Mucosa of stomach (tissue), 1 donor: ENCODE data around the gene TXNDC16.
"Not testable (repeated sequence)": the region's sequence is repeated elsewhere in the genome, so short reads cannot be mapped to it uniquely, and the experiment has no call there.

Experiments
- H3K27me3 ChIP-seq: one replicate; pipeline ENCODE4 v1.7.0; 2013; ENCODE audit warnings: mild to moderate bottlenecking, low read length; ENCODE audit not compliant: control insufficient read depth, insufficient read depth
- H3K36me3 ChIP-seq: one replicate; pipeline ENCODE4 v1.7.0; 2013; ENCODE audit warnings: low read length; ENCODE audit not compliant: control insufficient read depth, insufficient read depth
- H3K4me1 ChIP-seq: one replicate; pipeline ENCODE4 v1.7.0; 2013; ENCODE audit warnings: mild to moderate bottlenecking, low read length; ENCODE audit not compliant: control insufficient read depth, insufficient read depth
- H3K4me3 ChIP-seq: one replicate; pipeline ENCODE4 v1.7.0; 2013; ENCODE audit warnings: low read length
- H3K9ac ChIP-seq: one replicate; pipeline ENCODE4 v1.7.0; 2013; ENCODE audit warnings: mild to moderate bottlenecking, low read length, moderate library complexity
- H3K9me3 ChIP-seq: one replicate; pipeline ENCODE4 v1.7.0; 2013; ENCODE audit warnings: mild to moderate bottlenecking, low read length, moderate library complexity; ENCODE audit not compliant: control insufficient read depth
- donor health status: Pancreatic carcinoma.

TXNDC16 gene

GRCh38 chr14:52552063-52552988 lies at the start of gene TXNDC16, which contains the start of gene GPR137C:
TSS of gene TXNDC16 (minus strand) at chr14:52552505. CDS start at chr14:52543557, 8,948 bp downstream.
TSS of gene GPR137C (plus strand) at chr14:52552836. CDS start at chr14:52553148, 312 bp downstream.
- no peaks in the 10 kb centered on the region for H3K9me3 ChIP-seq
- peaks cover 18% of the 10 kb centered on the region for H3K4me1 ChIP-seq
- H3K9ac ChIP-seq = peak within 1 kb of the TSS; percentile 84
- H3K36me3 ChIP-seq = no peaks in the 10 kb centered on the region
- peak within 1 kb of the TSS; percentile 76 for H3K4me3 ChIP-seq
- no peaks in the 10 kb centered on the region for H3K27me3 ChIP-seq

- H3K9me3 ChIP-seq = no peaks in the 10 kb centered on the region
- H3K9ac ChIP-seq = no peak overlapping the region
- no peaks in the 10 kb centered on the region for H3K4me1 ChIP-seq
- H3K36me3 ChIP-seq = no peaks in the 10 kb centered on the region
- no peaks in the 10 kb centered on the region for H3K27me3 ChIP-seq
- no peak overlapping the region for H3K4me3 ChIP-seq
Measured at GRCh38 chr14:52599974-52600373, 47.7 kb upstream of the TXNDC16 start.

- Histone ChIP-seq H3K4me3 (no peak overlapping the region), H3K36me3 (no peaks in the 10 kb centered on the region), H3K27me3 (no peaks in the 10 kb centered on the region), H3K9me3 (no peaks in the 10 kb centered on the region), H3K4me1 (no peaks in the 10 kb centered on the region), H3K9ac (no peak overlapping the region)
Measured at GRCh38 chr14:52598568-52598967, 46.3 kb upstream of the TXNDC16 start.

GRCh38 chr14:52596861-52597260 lies 44.6 kb upstream of the TXNDC16 start:
- Histone ChIP-seq H3K36me3 (no peaks in the 10 kb centered on the region), H3K4me3 (no peak overlapping the region), H3K27me3 (no peaks in the 10 kb centered on the region), H3K9ac (no peak overlapping the region), H3K4me1 (no peaks in the 10 kb centered on the region), H3K9me3 (no peaks in the 10 kb centered on the region)

GRCh38 chr14:52596320-52596719 lies 44.0 kb upstream of the TXNDC16 start:
- H3K4me3 ChIP-seq = no peak overlapping the region
- no peaks in the 10 kb centered on the region for H3K9me3 ChIP-seq
- H3K9ac ChIP-seq = no peak overlapping the region
- no peaks in the 10 kb centered on the region for H3K27me3 ChIP-seq
- no peaks in the 10 kb centered on the region for H3K36me3 ChIP-seq
- no peaks in the 10 kb centered on the region for H3K4me1 ChIP-seq

GRCh38 chr14:52590318-52590717 lies 38.0 kb upstream of the TXNDC16 start:
- H3K36me3 ChIP-seq = no peaks in the 10 kb centered on the region
- H3K9me3 ChIP-seq = no peaks in the 10 kb centered on the region
- H3K9ac ChIP-seq = no peak overlapping the region
- no peaks in the 10 kb centered on the region for H3K27me3 ChIP-seq
- H3K4me1 ChIP-seq = no peaks in the 10 kb centered on the region
- H3K4me3 ChIP-seq = no peak overlapping the region

GRCh38 chr14:52589646-52590045 lies 37.3 kb upstream of the TXNDC16 start:
- Histone ChIP-seq H3K9ac (no peak overlapping the region), H3K36me3 (no peaks in the 10 kb centered on the region), H3K27me3 (no peaks in the 10 kb centered on the region), H3K9me3 (no peaks in the 10 kb centered on the region), H3K4me1 (no peaks in the 10 kb centered on the region), H3K4me3 (no peak overlapping the region)

- Histone ChIP-seq H3K27me3 (no peaks in the 10 kb centered on the region), H3K4me1 (no peaks in the 10 kb centered on the region), H3K4me3 (no peak overlapping the region), H3K9ac (no peak overlapping the region), H3K36me3 (no peaks in the 10 kb centered on the region), H3K9me3 (no peaks in the 10 kb centered on the region)
Measured at GRCh38 chr14:52583544-52583943, 31.2 kb upstream of the TXNDC16 start.

GRCh38 chr14:52575858-52576257 lies 23.6 kb upstream of the TXNDC16 start:
- Histone ChIP-seq H3K9me3 (no peaks in the 10 kb centered on the region), H3K27me3 (no peaks in the 10 kb centered on the region), H3K36me3 (no peaks in the 10 kb centered on the region), H3K4me1 (no peaks in the 10 kb centered on the region), H3K4me3 (no peak overlapping the region), H3K9ac (no peak overlapping the region)

- not testable (repeated sequence) for H3K27me3 ChIP-seq, H3K4me3 ChIP-seq, H3K36me3 ChIP-seq, H3K9ac ChIP-seq, H3K9me3 ChIP-seq, H3K4me1 ChIP-seq
Measured at GRCh38 chr14:52568454-52568853, 16.1 kb upstream of the TXNDC16 start.

GRCh38 chr14:52563120-52563519 lies 10.8 kb upstream of the TXNDC16 start:
- Histone ChIP-seq H3K36me3 (no peaks in the 10 kb centered on the region), H3K9me3 (no peaks in the 10 kb centered on the region), H3K27me3 (no peaks in the 10 kb centered on the region), H3K4me3 (no peak overlapping the region), H3K4me1 (no peaks in the 10 kb centered on the region), H3K9ac (no peak overlapping the region)

- peaks cover under 1% of the 10 kb centered on the region for H3K4me1 ChIP-seq
- H3K4me3 ChIP-seq = no peak overlapping the region
- no peaks in the 10 kb centered on the region for H3K9me3 ChIP-seq
- no peaks in the 10 kb centered on the region for H3K36me3 ChIP-seq
- no peaks in the 10 kb centered on the region for H3K27me3 ChIP-seq
- H3K9ac ChIP-seq = no peak overlapping the region
Measured at GRCh38 chr14:52558688-52559087, 6.4 kb upstream of the TXNDC16 start.
